GM12873 (cell line): ENCODE results near the gene PIGZ.

Experiments
- CTCF ChIP-seq: IDR thresholded peaks from 2 replicates; pipeline ENCODE4 v1.5.1; 2012; ENCODE audit warnings: low read depth, mild to moderate bottlenecking, moderate library complexity, low read length, control low read depth; ENCODE audit not compliant: insufficient read depth; ENCODE audit errors: missing control alignments

Gene PIGZ

GRCh38 chr3:197000211-197000610 lies 31.6 kb upstream of the PIGZ start:
- TF ChIP-seq CTCF, result no peak

GRCh38 chr3:196998966-196999760 lies 30.5 kb upstream of the PIGZ start:
- no peak for TF ChIP-seq CTCF

- TF ChIP-seq CTCF, result no peak
Measured at GRCh38 chr3:196997311-196997710, 28.7 kb upstream of the PIGZ start.

- no peak for TF ChIP-seq CTCF
Measured at GRCh38 chr3:196996454-196997265, 28.0 kb upstream of the PIGZ start.

- TF ChIP-seq CTCF, result no peak
Measured at GRCh38 chr3:196995646-196996355, 27.2 kb upstream of the PIGZ start.

- TF ChIP-seq CTCF, result no peak
Measured at GRCh38 chr3:196995027-196995426, 26.4 kb upstream of the PIGZ start.

- TF ChIP-seq CTCF, result no peak
Measured at GRCh38 chr3:196994056-196994455, 25.4 kb upstream of the PIGZ start.
